Neuronal stem cell (in vitro differentiated cells): ENCODE data around the gene METTL24.
A peak's percentile ranks its signal among the peaks of the same experiment; 100 is the strongest.

Experiments
- DNase-seq: peaks from one replicate; pipeline ENCODE4 v3.0.0-alpha.2; 2013; ENCODE audit warnings: low spot score
- H2AFZ ChIP-seq: one replicate; pipeline ENCODE4 v1.6.1; 2013; ENCODE audit warnings: mild to moderate bottlenecking, low read length, inconsistent platforms
- H2AK5ac ChIP-seq: 2 replicates; pipeline ENCODE4 v1.6.1; 2013; ENCODE audit warnings: low read depth, mild to moderate bottlenecking, inconsistent platforms, low read length, moderate library complexity, mixed read lengths
- H2BK120ac ChIP-seq: 2 replicates; pipeline ENCODE4 v1.6.1; 2013; ENCODE audit warnings: low read depth, mild to moderate bottlenecking, inconsistent platforms, low read length, moderate library complexity, mixed read lengths
- H2BK12ac ChIP-seq: one replicate; pipeline ENCODE4 v1.6.1; 2013; ENCODE audit warnings: low read length, inconsistent platforms
- H2BK15ac ChIP-seq: 2 replicates; pipeline ENCODE4 v1.6.1; 2013; ENCODE audit warnings: mild to moderate bottlenecking, low read length, inconsistent platforms, mixed read lengths
- H2BK5ac ChIP-seq: one replicate; pipeline ENCODE4 v1.6.1; 2013; ENCODE audit warnings: inconsistent platforms, mild to moderate bottlenecking, low read length, moderate library complexity
- H3K14ac ChIP-seq: one replicate; pipeline ENCODE4 v1.6.1; 2013; ENCODE audit warnings: low read length, inconsistent platforms
- H3K18ac ChIP-seq: 2 replicates; pipeline ENCODE4 v1.6.1; 2013; ENCODE audit warnings: low read length, inconsistent platforms
- H3K23ac ChIP-seq: 2 replicates; pipeline ENCODE4 v1.6.1; 2013; ENCODE audit warnings: low read depth, mild to moderate bottlenecking, mixed read lengths, low read length, inconsistent platforms; ENCODE audit not compliant: poor library complexity
- H3K27ac ChIP-seq: replicated peaks from 3 replicates; pipeline ENCODE4 v1.5.1; 2013; ENCODE audit warnings: low read length, inconsistent platforms
- H3K27me3 ChIP-seq, 3 experiments: 2 replicates each; pipeline ENCODE4 v1.6.1; 2013; ENCODE audit warnings: low read length in 3 of 3, mild to moderate bottlenecking in 2 of 3, inconsistent platforms in 1 of 3, low read depth in 1 of 3, mixed read lengths in 1 of 3, moderate library complexity in 1 of 3; ENCODE audit not compliant: control insufficient read depth in 3 of 3, insufficient read depth in 3 of 3
- H3K36me3 ChIP-seq, 2 donors: replicated peaks in 1 of 2; 2 replicates each; pipeline ENCODE4 v1.6.1; 2013; ENCODE audit warnings: low read length in 2 of 2; ENCODE audit not compliant: control insufficient read depth in 2 of 2, insufficient read depth in 2 of 2
- H3K4ac ChIP-seq: 2 replicates; pipeline ENCODE4 v1.6.1; 2013; ENCODE audit warnings: inconsistent platforms, mild to moderate bottlenecking, low read length, moderate library complexity
- H3K4me1 ChIP-seq, 2 donors: 1 replicate in 1 of 2; 2 replicates in 1 of 2; pipeline ENCODE4 v1.6.1; 2013; ENCODE audit warnings: low read length in 2 of 2, low read depth in 1 of 2; ENCODE audit not compliant: control insufficient read depth in 2 of 2, insufficient read depth in 1 of 2
- H3K4me2 ChIP-seq: one replicate; pipeline ENCODE4 v1.6.1; 2013; ENCODE audit warnings: mild to moderate bottlenecking, low read length, inconsistent platforms; ENCODE audit not compliant: insufficient read depth, poor library complexity, severe bottlenecking
- H3K4me3 ChIP-seq, 2 donors: 2 replicates each; pipeline ENCODE4 v1.5.1; 2013; ENCODE audit warnings: low read length in 2 of 2, mild to moderate bottlenecking in 2 of 2, inconsistent platforms in 1 of 2, moderate library complexity in 1 of 2
- H3K79me1 ChIP-seq: one replicate; pipeline ENCODE4 v1.6.1; 2013; ENCODE audit warnings: low read depth, mild to moderate bottlenecking, inconsistent platforms, low read length, moderate library complexity
- H3K9ac ChIP-seq: one replicate; pipeline ENCODE4 v1.6.1; 2013; ENCODE audit warnings: mild to moderate bottlenecking, low read depth, low read length, inconsistent platforms; ENCODE audit not compliant: poor library complexity
- H3K9me3 ChIP-seq, 2 donors: replicated peaks in 1 of 2; 2 replicates each; pipeline versions ENCODE3 to v1.6.1; 2013; ENCODE audit warnings: low read length in 2 of 2, mild to moderate bottlenecking in 2 of 2, inconsistent platforms in 1 of 2, low read depth in 1 of 2, mixed read lengths in 1 of 2, moderate library complexity in 1 of 2; ENCODE audit not compliant: control insufficient read depth in 2 of 2, insufficient read depth in 1 of 2
- H4K8ac ChIP-seq: one replicate; pipeline ENCODE4 v1.6.1; 2013; ENCODE audit warnings: low read depth, mild to moderate bottlenecking, inconsistent platforms, low read length, moderate library complexity
- H4K91ac ChIP-seq: one replicate; pipeline ENCODE4 v1.6.1; 2013; ENCODE audit warnings: low read length, low read depth, mild to moderate bottlenecking, inconsistent platforms; ENCODE audit not compliant: poor library complexity
- WGBS, 2 donors: extraction: QIAGEN DNeasy Blood & Tissue Kit; methylation state at CpG; one replicate each; pipeline ENCODE4 v1.1.7; 2013; ENCODE audit warnings: missing lambda C conversion rate in 2 of 2, mixed read lengths in 1 of 2; ENCODE audit not compliant: insufficient read length in 2 of 2, insufficient replicate concordance in 1 of 2; ENCODE audit errors: extremely low coverage in 2 of 2; 5-methylcytosine and 5-hydroxymethylcytosine counted together

Gene METTL24

GRCh38 chr6:110400208-110400607 lies 42.1 kb upstream of the METTL24 start:
- no CpG with 5 or more reads among the region's 18 CpGs for WGBS, 2 donors
- Histone ChIP-seq H2AFZ (no peak overlapping the region), H3K4me2 (no peak overlapping the region), H3K27me3 (no peaks in the 10 kb centered on the region), H3K9ac (no peak overlapping the region), H3K27ac (no peak overlapping the region), H2BK120ac (no peak overlapping the region), H3K36me3 (no peaks in the 10 kb centered on the region), H2BK15ac (no peak overlapping the region), H3K23ac (no peak overlapping the region), H4K8ac (no peak overlapping the region), H2BK12ac (no peak overlapping the region), H3K79me1 (no peaks in the 10 kb centered on the region), H3K4me1 (no peaks in the 10 kb centered on the region), H4K91ac (no peak overlapping the region), H3K14ac (no peak overlapping the region), H3K4ac (no peak overlapping the region), H3K9me3 (no peaks in the 10 kb centered on the region), H3K4me3 (no peak overlapping the region), H3K18ac (no peak overlapping the region), H2AK5ac (no peak overlapping the region), H2BK5ac (no peak overlapping the region)
- DNase-seq: no peak

DNA sequence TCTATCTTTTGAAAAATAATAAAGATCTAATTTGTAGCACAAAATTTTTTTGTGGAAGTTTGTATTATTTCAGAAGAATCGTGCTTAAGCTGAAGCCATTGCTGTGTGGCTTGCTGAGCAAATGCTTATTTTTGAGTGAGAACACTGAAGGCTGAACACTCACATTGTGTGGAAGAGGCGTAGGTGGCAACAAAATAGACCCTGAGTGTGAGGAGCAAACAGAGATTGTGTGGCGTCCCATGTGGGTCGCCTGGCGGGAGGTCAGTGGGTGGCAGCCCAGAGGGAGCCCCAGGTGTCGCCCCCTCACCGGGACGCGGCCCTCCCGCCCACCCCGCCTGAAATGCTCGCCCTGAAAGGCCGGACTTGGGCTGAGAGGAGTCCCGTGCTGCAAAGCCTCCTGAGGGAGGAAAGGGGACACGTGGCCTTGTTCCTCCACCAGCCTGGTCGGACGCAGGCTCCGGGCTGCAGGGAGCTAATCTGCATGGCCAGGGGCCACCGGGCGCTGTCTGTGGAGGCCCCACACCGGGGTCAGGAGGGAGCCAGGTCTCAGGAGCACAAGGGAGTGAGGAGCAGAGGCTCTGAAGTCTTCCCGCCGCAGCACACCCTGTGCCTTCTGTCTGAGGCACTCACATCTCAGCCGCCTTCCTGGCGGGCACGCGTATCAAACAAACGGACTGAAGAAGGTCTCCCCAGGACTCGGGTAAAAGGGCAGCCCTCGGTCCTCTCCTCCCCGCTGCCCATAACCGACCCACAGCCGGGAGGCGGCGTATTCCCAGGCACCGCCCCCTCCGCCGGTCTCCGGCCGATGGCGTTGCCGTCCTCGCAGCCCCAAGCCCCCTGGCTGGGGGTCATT lies 41.3 kb upstream of the METTL24 start:
- H3K18ac ChIP-seq: peak overlapping the region; percentile 75
- H3K4ac ChIP-seq: no peak overlapping the region
- H3K36me3 ChIP-seq: no peaks in the 10 kb centered on the region

GRCh38 chr6:110398778-110399177 lies 40.6 kb upstream of the METTL24 start:
- no peaks in the 10 kb centered on the region for H3K27me3 ChIP-seq
- no peak overlapping the region for H2BK12ac ChIP-seq
- H3K14ac ChIP-seq: no peak overlapping the region
- no peak overlapping the region for H3K4ac ChIP-seq
- H3K4me3 ChIP-seq: no peak overlapping the region
- no peak overlapping the region for H3K4me2 ChIP-seq
- H3K18ac ChIP-seq: no peak overlapping the region
- no CpG with 5 or more reads among the region's 4 CpGs for WGBS, 2 donors
- no peak overlapping the region for H4K91ac ChIP-seq
- no peak overlapping the region for H2BK120ac ChIP-seq
- H3K79me1 ChIP-seq: no peaks in the 10 kb centered on the region
- no peak for DNase-seq
- H3K27ac ChIP-seq: no peak overlapping the region
- H2BK5ac ChIP-seq: no peak overlapping the region
- H3K9me3 ChIP-seq: no peaks in the 10 kb centered on the region
- no peak overlapping the region for H3K9ac ChIP-seq
- no peaks in the 10 kb centered on the region for H3K36me3 ChIP-seq
- H2BK15ac ChIP-seq: no peak overlapping the region
- H2AK5ac ChIP-seq: no peak overlapping the region
- no peak overlapping the region for H2AFZ ChIP-seq
- no peak overlapping the region for H3K23ac ChIP-seq
- H4K8ac ChIP-seq: no peak overlapping the region
- no peaks in the 10 kb centered on the region for H3K4me1 ChIP-seq

More for the DNA sequence above, 41.3 kb upstream of the METTL24 start:
- peak overlapping the region; percentile 7 for H2BK15ac ChIP-seq
- H2BK120ac ChIP-seq: no peak overlapping the region
- H3K23ac ChIP-seq: peak overlapping the region; percentile 12
- H3K14ac ChIP-seq: peak overlapping the region; percentile 22
- H3K4me2 ChIP-seq: no peak overlapping the region
- no CpG with 5 or more reads among the region's 43 CpGs for WGBS, 2 donors
- H2AK5ac ChIP-seq: no peak overlapping the region
- no peaks in the 10 kb centered on the region for H3K4me1 ChIP-seq
- H3K27ac ChIP-seq: no peak overlapping the region
- no peak overlapping the region for H2BK12ac ChIP-seq
- no peak overlapping the region for H4K8ac ChIP-seq
- no peak overlapping the region for H4K91ac ChIP-seq
- no peak for DNase-seq
- no peaks in the 10 kb centered on the region for H3K79me1 ChIP-seq
- no peak overlapping the region for H2BK5ac ChIP-seq
- H3K27me3 ChIP-seq: no peaks in the 10 kb centered on the region
- H3K4me3 ChIP-seq: no peak overlapping the region
- H2AFZ ChIP-seq: no peak overlapping the region
- H3K9ac ChIP-seq: no peak overlapping the region
- no peaks in the 10 kb centered on the region for H3K9me3 ChIP-seq

GRCh38 chr6:110395221-110395620 lies 37.1 kb upstream of the METTL24 start:
- Histone ChIP-seq H2BK120ac (no peak overlapping the region), H3K4me3 (no peak overlapping the region), H3K14ac (no peak overlapping the region), H3K79me1 (no peaks in the 10 kb centered on the region), H3K4ac (no peak overlapping the region), H3K27ac (no peak overlapping the region), H3K27me3 (no peaks in the 10 kb centered on the region), H3K18ac (no peak overlapping the region), H3K4me2 (no peak overlapping the region), H2BK5ac (no peak overlapping the region), H2AK5ac (no peak overlapping the region), H2BK15ac (no peak overlapping the region), H4K91ac (no peak overlapping the region), H2AFZ (no peak overlapping the region), H2BK12ac (no peak overlapping the region), H3K9ac (no peak overlapping the region), H3K36me3 (no peaks in the 10 kb centered on the region), H4K8ac (no peak overlapping the region), H3K4me1 (peaks cover 0 to 3% of the 10 kb centered on the region in 2 donors), H3K9me3 (no peaks in the 10 kb centered on the region), H3K23ac (no peak overlapping the region)
- no CpG with 5 or more reads among the region's 4 CpGs for whole genome bisulfite sequencing, 2 donors
- no peak for DNase-seq
